OCI-LY7 (cell line): Measurements from ENCODE around the gene YAF2. TPM values are rescaled to one million over a fixed set of nuclear protein-coding genes. Genes with fewer than 3 reads are reported as not detected.
"Not testable (repeated sequence)": the region's sequence is repeated elsewhere in the genome, so short reads cannot be mapped to it uniquely, and the experiment has no call there.

Experiments
- BruUV-seq: library from RNA; stranded (reverse); fragments of 400-500 nt; replicated peaks from 2 replicates; lab custom pipeline; 2021; lab: Mats Ljungman, UMichigan
- CTCF ChIA-PET: fragments of 300-600 bp; sonication (Branson Sonifier 250); formaldehyde crosslinking; loops from one replicate; lab custom pipeline; 2022; ENCODE audit warnings: antibody characterized with exemption; ENCODE audit not compliant: unreplicated experiment; lab: Charles Lee
- POLR2A ChIA-PET: fragments of 300-600 bp; sonication (Branson Sonifier 250); formaldehyde crosslinking; loops from one replicate; lab custom pipeline; 2022; ENCODE audit warnings: antibody characterized with exemption; lab: Charles Lee
- DNase-seq: peaks from one replicate; pipeline ENCODE4 v3.0.0-alpha.2; 2015; ENCODE audit warnings: low spot score
- H2AFZ ChIP-seq: fragments of 200-600 bp; sonication (generic), shearing (Covaris generic); 2 replicates; pipeline ENCODE4 v1.6.1; 2014; ENCODE audit warnings: mild to moderate bottlenecking, antibody characterized with exemption, low read length, moderate library complexity
- H3K27ac ChIP-seq: fragments of 200-600 bp; sonication (generic); 2 replicates; pipeline ENCODE4 v1.5.1; 2014; ENCODE audit warnings: mixed run types, low read depth, mild to moderate bottlenecking, moderate library complexity, low read length, inconsistent platforms; ENCODE audit not compliant: poor library complexity, severe bottlenecking
- H3K36me3 ChIP-seq: fragments of 200-600 bp; sonication (generic); 2 replicates; pipeline ENCODE4 v1.6.1; 2014; ENCODE audit warnings: mild to moderate bottlenecking, antibody characterized with exemption, low read length, moderate library complexity, mixed read lengths; ENCODE audit not compliant: insufficient read depth
- H3K4me1 ChIP-seq: fragments of 200-600 bp; sonication (generic); 2 replicates; pipeline ENCODE4 v1.5.1; 2014; ENCODE audit warnings: mild to moderate bottlenecking, low read length; ENCODE audit not compliant: insufficient read depth, poor library complexity, severe bottlenecking
- H3K4me2 ChIP-seq: fragments of 200-600 bp; sonication (generic); 2 replicates; pipeline ENCODE4 v1.6.1; 2014; ENCODE audit warnings: mild to moderate bottlenecking, low read length
- H3K4me3 ChIP-seq: fragments of 200-600 bp; sonication (generic); 2 replicates; pipeline ENCODE4 v1.5.1; 2014; ENCODE audit warnings: mild to moderate bottlenecking, low read depth, low read length; ENCODE audit not compliant: poor library complexity, severe bottlenecking
- H3K79me2 ChIP-seq: fragments of 200-600 bp; sonication (generic); 2 replicates; pipeline ENCODE4 v1.6.1; 2016; ENCODE audit warnings: low read depth, mild to moderate bottlenecking, low read length, moderate library complexity, mixed read lengths; ENCODE audit not compliant: insufficient read depth
- H3K9me2 ChIP-seq: fragments of 200-600 bp; sonication (generic); 2 replicates; pipeline ENCODE4 v1.6.1; 2016; ENCODE audit warnings: mild to moderate bottlenecking, low read length, mixed read lengths; ENCODE audit not compliant: insufficient read depth
- H3K9me3 ChIP-seq: fragments of 200-600 bp; sonication (generic); 2 replicates; pipeline ENCODE4 v1.6.1; 2014; ENCODE audit warnings: mild to moderate bottlenecking, mixed run types, low read length, mixed read lengths
- H4K20me1 ChIP-seq: fragments of 200-600 bp; sonication (generic); 2 replicates; pipeline ENCODE4 v1.6.1; 2014; ENCODE audit warnings: mild to moderate bottlenecking, antibody characterized with exemption, low read length, moderate library complexity, mixed read lengths; ENCODE audit not compliant: insufficient read depth
- CTCF ChIP-seq: fragments of 200-600 bp; sonication (generic); conservative IDR thresholded peaks from 2 replicates; pipeline ENCODE4 v1.5.1; 2014; ENCODE audit warnings: mild to moderate bottlenecking, antibody characterized with exemption, low read length, moderate library complexity, mixed read lengths
- EZH2phosphoT487 ChIP-seq: fragments of 200-600 bp; sonication (generic); IDR thresholded peaks from 2 replicates; pipeline ENCODE4 v1.6.1; 2018; ENCODE audit warnings: low read depth, borderline replicate concordance, mild to moderate bottlenecking, mixed run types, antibody characterized with exemption, low read length, moderate library complexity, mixed read lengths
- intact Hi-C: fragments of 100-400 bp; cut with micrococcal nuclease; formaldehyde crosslinking; loops from one replicate; pipeline ENCODE4 v1.10.0; 2022; ENCODE audit not compliant: unreplicated experiment
- total RNA-seq, 2 experiments: library from RNA; depleted of rRNA in 1 of 2; stranded (reverse); fragments of >200 nt in 1 of 2; shearing (Covaris generic) in 1 of 2; gene quantifications; 2 replicates each; pipeline ENCODE4 v1.2.3, GENCODE V29; 2014 to 2022

Gene YAF2
- total RNA-seq, 2 experiments from 2014 or later, result 16.2 to 43.6 TPM

DNA sequence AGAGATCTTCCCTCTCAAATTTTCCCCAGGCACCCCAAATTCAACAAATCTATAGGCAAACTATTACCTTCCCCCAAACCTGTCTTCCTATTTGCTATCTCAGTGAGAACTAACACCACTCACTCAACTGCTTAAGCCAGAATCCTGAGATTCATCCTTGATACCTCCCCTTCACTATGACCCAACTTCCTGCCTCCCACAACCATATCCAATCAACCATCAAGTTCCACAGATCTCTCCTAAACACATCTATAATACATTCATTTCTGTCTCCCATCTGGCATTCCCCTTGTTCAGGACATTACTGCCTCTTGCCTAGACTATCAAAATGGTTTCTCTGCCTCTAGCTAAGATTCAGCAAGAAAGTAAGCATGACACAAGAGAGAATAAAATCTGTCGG, 21.3 kb downstream of the YAF2 start:
- intact Hi-C loops, result no loop called here
- ChIA-PET POLR2A (no interaction called here), CTCF (no interaction called here)
- Histone ChIP-seq H3K27ac (no peak overlapping the region), H3K4me1 (no peaks in the 10 kb centered on the region), H3K36me3 (no peaks in the 10 kb centered on the region), H4K20me1 (0 out of 2 replicates have a peak, but pooled peaks cover 5% of the 10 kb centered on the region), H3K9me2 (no peaks in the 10 kb centered on the region), H3K79me2 (no peaks in the 10 kb centered on the region; the same call in 1 of the 2 replicates), H2AFZ (no peak overlapping the region), H3K9me3 (no peaks in the 10 kb centered on the region), H3K4me3 (no peak overlapping the region), H3K4me2 (no peak overlapping the region)
- no TSS peak for BruUV-seq
- no peak for DNase-seq
- TF ChIP-seq CTCF (no peak), EZH2phosphoT487 (no peak)

GRCh38 chr12:42215759-42216158, 22.3 kb downstream of the YAF2 start:
- CTCF ChIA-PET, H3K9me3 ChIP-seq, H3K27ac ChIP-seq, BruUV-seq, intact Hi-C loops, H3K36me3 ChIP-seq, H3K4me2 ChIP-seq, H3K9me2 ChIP-seq, H3K79me2 ChIP-seq, H4K20me1 ChIP-seq, H3K4me1 ChIP-seq, DNase-seq, H2AFZ ChIP-seq, H3K4me3 ChIP-seq: not testable (repeated sequence)
- POLR2A ChIA-PET, result interaction anchor here (1.0 kb wide), 1 partner anchor 25 kb away, joined by 3 read pairs; no protein-coding TSS in a partner anchor

DNA sequence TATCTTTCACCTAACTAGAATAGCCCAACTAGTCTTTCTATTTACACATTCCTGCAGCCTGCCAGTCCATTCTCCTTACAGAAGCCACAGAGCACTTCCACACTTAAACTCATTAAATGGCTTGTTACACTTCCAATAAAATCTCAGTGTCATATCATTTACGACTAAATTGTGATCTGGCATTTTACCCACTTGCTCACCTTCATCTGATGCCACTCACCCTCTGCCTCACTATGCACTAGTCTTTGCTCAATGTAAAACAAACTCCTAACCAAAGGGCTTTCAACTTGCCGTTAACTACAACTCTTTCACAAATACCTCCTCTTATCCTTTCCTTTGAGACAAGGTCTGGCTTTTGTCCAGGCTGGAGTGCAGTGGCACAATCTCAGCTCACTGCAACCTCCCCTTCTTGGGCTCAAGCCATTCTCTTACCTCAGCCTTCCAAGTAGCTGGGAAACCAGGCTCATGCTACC, 24.1 kb downstream of the YAF2 start:
- intact Hi-C loops, result no loop called here
- no TSS peak for BruUV-seq
- CTCF ChIA-PET, result no interaction called here

More for the DNA sequence above, 24.1 kb downstream of the YAF2 start:
- H3K79me2 ChIP-seq, result no peaks in the 10 kb centered on the region
- no peak overlapping the region for H2AFZ ChIP-seq
- H3K9me2 ChIP-seq, result no peaks in the 10 kb centered on the region
- H3K4me1 ChIP-seq, result no peaks in the 10 kb centered on the region
- H4K20me1 ChIP-seq, result 0 out of 2 replicates have a peak, but pooled peaks cover 5% of the 10 kb centered on the region
- no peak overlapping the region for H3K4me2 ChIP-seq
- POLR2A ChIA-PET, result no interaction called here
- H3K9me3 ChIP-seq, result no peaks in the 10 kb centered on the region
- H3K27ac ChIP-seq, result no peak overlapping the region
- no peak for DNase-seq
- no peak for TF ChIP-seq EZH2phosphoT487
- no peak for TF ChIP-seq CTCF
- peaks cover 15% of the 10 kb centered on the region for H3K36me3 ChIP-seq
- no peak overlapping the region for H3K4me3 ChIP-seq
